ENCODE results near the gene KNOP1.

KNOP1 gene

DNA sequence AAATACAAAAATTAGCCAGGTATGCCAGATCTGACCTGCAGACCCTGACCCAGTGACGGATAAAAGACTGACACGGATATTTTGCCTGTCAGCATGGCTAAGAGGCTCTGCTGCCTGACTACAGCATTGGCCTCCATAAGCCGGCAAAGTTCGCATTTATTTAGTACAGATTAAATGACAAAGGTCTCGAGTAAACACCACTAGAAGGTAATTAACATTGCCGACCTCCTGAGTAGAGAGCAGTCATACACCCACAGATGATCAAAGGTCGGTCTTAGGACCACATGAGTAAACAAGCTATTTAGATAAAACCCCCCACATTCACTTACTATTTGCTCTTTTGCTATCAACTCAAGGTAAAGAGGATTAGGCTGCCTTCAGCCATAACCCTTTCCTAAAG, 55.7 kb downstream of the KNOP1 start:
- Histone ChIP-seq H3K4me3 (ENCODE audit: low read depth in 1 of 2, low read length in 1 of 2) (no peak overlapping the region), H3K36me3 (peaks cover 14% of the 10 kb centered on the region), H3K9me3 (no peaks in the 10 kb centered on the region), H3K27ac (no peak overlapping the region), H3K4me1 (ENCODE audit: control insufficient read depth in 1 of 2, insufficient read depth in 1 of 2, low read depth in 1 of 2, low read length in 1 of 2) (no peaks in the 10 kb centered on the region), H3K27me3 (no peaks in the 10 kb centered on the region)
- TF ChIP-seq, protein P1, sequence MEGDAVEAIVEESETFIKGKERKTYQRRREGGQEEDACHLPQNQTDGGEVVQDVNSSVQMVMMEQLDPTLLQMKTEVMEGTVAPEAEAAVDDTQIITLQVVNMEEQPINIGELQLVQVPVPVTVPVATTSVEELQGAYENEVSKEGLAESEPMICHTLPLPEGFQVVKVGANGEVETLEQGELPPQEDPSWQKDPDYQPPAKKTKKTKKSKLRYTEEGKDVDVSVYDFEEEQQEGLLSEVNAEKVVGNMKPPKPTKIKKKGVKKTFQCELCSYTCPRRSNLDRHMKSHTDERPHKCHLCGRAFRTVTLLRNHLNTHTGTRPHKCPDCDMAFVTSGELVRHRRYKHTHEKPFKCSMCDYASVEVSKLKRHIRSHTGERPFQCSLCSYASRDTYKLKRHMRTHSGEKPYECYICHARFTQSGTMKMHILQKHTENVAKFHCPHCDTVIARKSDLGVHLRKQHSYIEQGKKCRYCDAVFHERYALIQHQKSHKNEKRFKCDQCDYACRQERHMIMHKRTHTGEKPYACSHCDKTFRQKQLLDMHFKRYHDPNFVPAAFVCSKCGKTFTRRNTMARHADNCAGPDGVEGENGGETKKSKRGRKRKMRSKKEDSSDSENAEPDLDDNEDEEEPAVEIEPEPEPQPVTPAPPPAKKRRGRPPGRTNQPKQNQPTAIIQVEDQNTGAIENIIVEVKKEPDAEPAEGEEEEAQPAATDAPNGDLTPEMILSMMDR (IDR thresholded peaks at IDR 0.05) = no peak

- TF ChIP-seq, protein P1 (IDR thresholded peaks at IDR 0.05) = no peak
- H3K4me1 ChIP-seq (ENCODE audit: control insufficient read depth in 1 of 2, insufficient read depth in 1 of 2, low read depth in 1 of 2, low read length in 1 of 2) = no peaks in the 10 kb centered on the region
- no peak overlapping the region for H3K4me3 ChIP-seq (ENCODE audit: low read depth in 1 of 2, low read length in 1 of 2)
- H3K27ac ChIP-seq = no peak overlapping the region
- no peaks in the 10 kb centered on the region for H3K27me3 ChIP-seq
- no peaks in the 10 kb centered on the region for H3K9me3 ChIP-seq
- peaks cover 12% of the 10 kb centered on the region for H3K36me3 ChIP-seq
Observed at GRCh38 chr16:19660432-19660831, 57.6 kb downstream of the KNOP1 start.

- TF ChIP-seq, protein P1 (IDR thresholded peaks at IDR 0.05) = no peak
- Histone ChIP-seq H3K4me3 (ENCODE audit: low read depth in 1 of 2, low read length in 1 of 2) (no peak overlapping the region), H3K36me3 (peaks cover 17% of the 10 kb centered on the region)
Observed at GRCh38 chr16:19659554-19659953, 58.5 kb downstream of the KNOP1 start.

GRCh38 chr16:19657831-19658230, 60.2 kb downstream of the KNOP1 start:
- no peak overlapping the region for H3K27ac ChIP-seq
- TF ChIP-seq, protein P1 (IDR thresholded peaks at IDR 0.05) = no peak
- no peak overlapping the region for H3K4me3 ChIP-seq (ENCODE audit: low read depth in 1 of 2, low read length in 1 of 2)
- no peaks in the 10 kb centered on the region for H3K27me3 ChIP-seq
- H3K36me3 ChIP-seq = peaks cover 34% of the 10 kb centered on the region
- H3K4me1 ChIP-seq (ENCODE audit: control insufficient read depth in 1 of 2, insufficient read depth in 1 of 2, low read depth in 1 of 2, low read length in 1 of 2) = no peaks in the 10 kb centered on the region
- no peaks in the 10 kb centered on the region for H3K9me3 ChIP-seq

More at GRCh38 chr16:19659554-19659953, 58.5 kb downstream of the KNOP1 start:
- Histone ChIP-seq H3K27ac (no peak overlapping the region), H3K27me3 (no peaks in the 10 kb centered on the region), H3K4me1 (ENCODE audit: control insufficient read depth in 1 of 2, insufficient read depth in 1 of 2, low read depth in 1 of 2, low read length in 1 of 2) (no peaks in the 10 kb centered on the region), H3K9me3 (no peaks in the 10 kb centered on the region)

DNA sequence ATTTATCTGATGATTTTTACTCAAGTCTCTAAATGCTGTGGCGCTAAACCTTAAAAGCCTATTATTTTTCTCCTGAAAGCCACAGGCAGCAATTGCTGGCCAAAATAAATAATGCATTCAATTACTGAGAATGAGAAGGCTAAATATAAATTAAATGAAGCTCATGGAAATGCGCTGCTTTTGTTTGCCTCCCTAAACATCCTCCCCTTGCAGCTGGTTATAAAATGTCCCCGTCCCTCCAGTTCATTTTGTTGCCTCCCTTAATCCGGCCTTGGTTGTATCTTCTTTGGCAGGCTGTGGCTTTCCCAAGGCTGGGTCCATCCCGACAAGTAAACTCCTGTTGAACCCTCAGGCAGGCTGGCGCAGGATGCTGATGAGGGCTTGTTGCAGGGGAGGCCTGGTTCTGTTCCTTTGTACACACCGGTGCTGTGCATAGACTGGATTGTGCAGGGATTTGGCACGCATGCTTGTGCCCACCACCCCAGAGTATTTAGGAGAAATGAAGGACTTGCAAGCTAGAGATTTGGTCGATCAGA, 62.7 kb downstream of the KNOP1 start:
- no peaks in the 10 kb centered on the region for H3K9me3 ChIP-seq
- TF ChIP-seq, protein P1 (IDR thresholded peaks at IDR 0.05) = no peak

GRCh38 chr16:19654147-19654546, 63.9 kb downstream of the KNOP1 start:
- TF ChIP-seq, protein P1 (IDR thresholded peaks at IDR 0.05) = no peak
- Histone ChIP-seq H3K4me3 (ENCODE audit: low read depth in 1 of 2, low read length in 1 of 2) (no peak overlapping the region), H3K9me3 (no peaks in the 10 kb centered on the region), H3K36me3 (peaks cover 64% of the 10 kb centered on the region), H3K4me1 (ENCODE audit: control insufficient read depth in 1 of 2, insufficient read depth in 1 of 2, low read depth in 1 of 2, low read length in 1 of 2) (no peaks in the 10 kb centered on the region), H3K27me3 (no peaks in the 10 kb centered on the region), H3K27ac (no peak overlapping the region)

More for the DNA sequence above, 62.7 kb downstream of the KNOP1 start:
- Histone ChIP-seq H3K27me3 (no peaks in the 10 kb centered on the region), H3K27ac (no peak overlapping the region), H3K36me3 (peaks cover 55% of the 10 kb centered on the region), H3K4me3 (ENCODE audit: low read depth in 1 of 2, low read length in 1 of 2) (no peak overlapping the region), H3K4me1 (ENCODE audit: control insufficient read depth in 1 of 2, insufficient read depth in 1 of 2, low read depth in 1 of 2, low read length in 1 of 2) (no peaks in the 10 kb centered on the region)

All from neutrophil (primary cell).